ENCODE results near the gene EXOSC5.
"Not testable (repeated sequence)": the region's sequence is repeated elsewhere in the genome, so short reads cannot be mapped to it uniquely, and the experiment has no call there.

Gene EXOSC5

DNA sequence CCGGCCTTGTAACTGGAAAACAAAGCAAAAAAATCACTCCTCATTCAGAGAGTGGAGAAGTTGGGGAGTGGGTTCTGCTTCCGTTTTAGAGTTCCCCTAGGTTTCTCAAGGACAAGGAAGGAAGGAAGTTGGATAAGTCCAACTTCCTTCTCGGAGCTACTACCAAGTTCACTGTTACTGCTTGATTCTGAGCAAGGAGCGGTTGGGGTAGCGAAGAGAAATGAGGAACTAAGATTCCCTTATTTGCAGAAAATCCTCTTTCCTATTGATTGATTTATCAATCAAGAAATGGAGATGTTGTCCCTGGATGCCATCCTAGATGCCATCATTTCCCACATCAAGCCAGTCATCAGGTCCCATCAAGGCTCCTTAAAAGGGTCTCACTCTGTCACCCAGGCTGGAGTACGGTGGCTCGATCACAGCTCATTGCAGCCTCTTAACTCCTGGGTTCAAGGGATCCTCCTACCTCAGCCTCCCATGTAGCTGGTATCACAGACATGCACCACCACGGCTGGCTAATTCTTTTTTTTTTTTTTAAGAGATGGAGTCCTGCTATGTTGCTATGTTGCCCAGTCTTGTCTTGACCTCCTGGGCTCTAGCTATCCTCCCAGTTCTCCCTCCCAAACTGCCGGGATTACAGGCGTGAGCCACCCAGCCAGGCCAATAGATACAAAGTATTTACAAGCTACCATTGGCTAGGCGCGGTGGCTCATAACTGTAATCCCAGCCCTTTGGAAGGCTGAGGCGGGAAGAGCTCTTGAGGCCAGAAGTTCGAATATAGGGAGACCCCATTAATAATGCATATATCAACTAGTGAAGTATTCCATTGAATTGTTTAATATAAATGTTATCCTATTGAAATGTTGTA is 32.4 kb downstream of the EXOSC5 start:
- DNase-seq: no peak

DNA sequence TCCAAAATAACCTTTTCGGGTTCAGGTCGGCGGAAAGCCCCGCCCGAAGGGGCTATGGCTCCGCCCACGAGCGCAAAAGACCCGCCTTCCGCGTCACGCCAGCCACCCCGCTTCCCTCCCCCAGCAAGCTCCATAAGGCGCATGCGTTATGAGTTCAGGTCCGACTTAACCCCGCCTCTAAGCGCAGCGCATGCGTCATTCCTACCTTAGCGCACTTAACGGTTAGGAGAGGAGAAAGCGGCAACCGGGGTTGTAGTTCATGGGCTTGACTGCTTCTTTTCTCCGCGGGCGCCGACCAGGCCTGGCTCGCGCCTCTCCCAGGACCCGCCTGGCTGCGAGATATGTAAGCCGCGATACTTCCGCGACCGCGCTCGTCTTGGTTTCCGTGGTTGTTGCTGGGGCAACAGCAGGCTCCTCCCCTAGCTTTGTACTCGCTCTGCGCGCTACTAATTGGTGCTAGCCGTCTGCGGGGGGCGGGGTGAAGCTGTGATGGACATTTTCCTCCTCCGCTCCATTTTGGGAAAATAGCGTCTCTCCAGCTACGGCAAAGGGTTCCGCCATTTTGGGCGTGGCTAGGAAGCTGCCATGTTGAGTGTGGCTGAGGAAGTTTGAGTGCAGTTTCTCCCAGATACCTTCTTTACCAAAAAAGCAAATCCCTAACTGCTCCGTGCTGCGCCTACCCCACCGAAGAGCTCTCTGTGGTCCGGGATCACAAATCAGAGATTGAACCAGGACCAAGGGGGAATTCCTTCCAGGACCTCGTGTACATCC is 33.2 kb downstream of the EXOSC5 start, which contains the start of gene B9D2:
Gene B9D2 (minus strand): TSS at position 397 of the 771 bp plus-strand sequence. CDS start 630 bp downstream, outside the sequence.
- DNase-seq: peak; percentile 98 to 99

- DNase-seq: no peak
Observed at GRCh38 chr19:41363371-41363752, 33.8 kb downstream of the EXOSC5 start.

GRCh38 chr19:41362143-41362847 is 34.9 kb downstream of the EXOSC5 start:
- DNase-seq: no peak

DNA sequence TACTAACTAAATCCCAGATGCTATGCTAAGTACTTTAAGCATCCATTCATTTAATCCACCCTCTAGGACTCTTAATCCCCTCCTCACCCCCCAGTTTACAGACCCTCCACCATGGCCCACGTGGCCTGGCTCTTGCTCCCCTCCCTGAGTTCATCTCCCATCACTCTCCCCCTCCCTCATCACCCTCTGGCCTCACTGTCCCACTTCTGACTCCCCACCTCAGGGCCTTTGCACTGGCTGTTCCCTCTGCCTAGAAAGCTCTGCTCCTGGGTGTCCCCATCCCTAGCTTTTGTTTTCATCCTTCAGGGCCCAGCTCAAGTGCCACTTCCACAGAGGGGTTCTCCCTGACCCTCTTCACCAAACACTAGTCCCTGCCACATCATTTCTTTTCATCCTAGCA is 37.4 kb downstream of the EXOSC5 start:
- DNase-seq: no peak

GRCh38 chr19:41357746-41358145 is 39.4 kb downstream of the EXOSC5 start:
- DNase-seq: no peak

GRCh38 chr19:41356984-41357739 is 40.0 kb downstream of the EXOSC5 start:
- DNase-seq: no peak

DNA sequence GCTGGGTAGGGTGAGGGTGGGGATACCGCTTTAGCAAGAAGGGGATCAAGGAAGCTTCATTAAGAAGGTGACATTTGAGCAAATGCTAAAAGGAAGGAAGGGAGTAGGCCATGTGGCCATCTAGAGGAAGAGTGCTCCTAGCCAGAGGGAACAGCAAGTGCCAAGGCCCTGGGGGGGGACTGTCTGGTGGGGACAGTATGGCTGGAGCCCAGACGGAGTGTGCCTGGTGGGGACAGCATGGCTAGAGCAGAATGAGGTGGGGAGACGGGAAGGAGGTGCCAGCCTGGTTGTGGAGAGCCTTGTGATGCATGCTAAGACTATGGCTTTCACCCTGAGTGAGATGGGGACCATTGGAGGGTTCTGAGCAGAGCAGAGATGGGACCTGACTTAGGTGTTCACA is 41.4 kb downstream of the EXOSC5 start:
- no peak for DNase-seq

- DNase-seq: no peak
Observed at GRCh38 chr19:41355035-41355434, 42.1 kb downstream of the EXOSC5 start.

DNA sequence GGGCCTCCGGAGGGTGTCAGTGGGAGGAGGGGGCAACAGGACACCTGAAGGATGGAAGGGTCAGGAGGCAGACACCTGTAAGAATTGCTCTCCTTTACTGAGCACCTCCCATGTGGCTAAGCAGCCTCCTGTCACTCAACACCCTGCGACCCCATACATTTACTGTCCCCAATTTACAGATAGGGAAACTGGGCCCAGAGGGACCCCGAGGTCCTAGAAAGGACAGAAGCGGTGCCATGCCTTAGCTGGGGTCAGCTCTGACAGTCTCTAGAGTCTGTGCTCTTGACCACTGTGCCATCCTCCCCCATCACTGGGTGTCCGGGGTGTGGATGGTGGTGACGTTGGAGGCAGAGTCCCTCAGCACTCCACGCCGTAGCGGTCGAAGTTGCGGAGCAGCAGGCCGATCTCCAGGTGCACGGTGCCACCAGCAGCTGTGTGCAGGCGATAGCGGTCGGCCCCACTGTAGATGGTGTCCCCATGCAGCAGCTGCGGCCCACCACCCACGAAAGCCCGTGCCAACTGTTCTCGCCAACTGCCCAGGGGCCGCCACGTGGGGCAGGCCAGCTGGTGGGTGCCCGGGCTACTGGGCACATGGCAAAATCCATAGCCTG is 42.7 kb downstream of the EXOSC5 start:
- no peak for DNase-seq

DNA sequence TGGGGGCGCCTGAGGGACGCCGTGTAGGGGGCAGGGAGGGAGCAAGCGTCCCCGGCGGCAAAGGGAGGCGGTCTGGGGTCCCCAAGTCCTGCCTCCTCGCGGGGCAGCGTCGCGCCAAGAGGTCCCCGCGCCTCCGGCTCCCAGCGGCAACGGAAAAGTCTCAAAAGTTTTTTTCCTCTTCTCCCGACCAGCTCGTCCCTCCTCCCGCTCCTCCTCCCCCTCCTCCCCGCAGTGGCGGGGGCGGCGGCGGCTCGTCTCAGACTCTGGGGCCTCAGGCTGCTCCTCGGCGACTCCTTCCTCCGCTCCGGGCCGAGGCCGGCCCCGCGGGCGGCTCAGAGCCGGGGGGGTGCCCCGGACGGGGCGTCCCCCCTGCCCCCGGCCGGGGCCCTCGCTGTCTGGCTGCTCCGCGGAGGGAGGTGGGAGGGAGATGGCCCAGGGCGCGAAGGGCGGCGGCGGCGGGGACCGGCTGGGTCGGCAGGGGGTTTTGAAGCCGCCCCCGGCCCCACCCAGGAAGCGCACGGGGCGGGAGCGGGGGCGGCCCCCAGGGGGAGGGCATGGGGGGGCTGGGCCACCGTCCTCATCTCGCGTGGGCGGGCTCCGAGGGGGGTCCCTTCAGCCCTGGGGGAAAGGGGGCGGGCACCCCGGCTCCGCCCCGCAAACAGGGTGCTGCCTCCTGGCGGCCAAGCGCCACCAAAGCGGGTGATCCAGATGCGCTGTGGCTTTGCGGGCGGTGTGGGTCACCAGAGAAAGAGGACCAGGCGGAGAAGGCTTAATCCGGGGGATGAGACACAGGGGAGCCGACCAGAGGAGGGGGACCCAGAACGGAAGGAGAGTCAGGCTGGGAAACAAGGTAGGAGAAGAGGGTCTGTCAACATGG is 43.5 kb downstream of the EXOSC5 start, which contains the start of gene TGFB1:
Gene TGFB1 (minus strand): TSS at position 457 of the 877 bp plus-strand sequence. CDS start 878 bp downstream, outside the sequence.
- peak; percentile 78 to 82 for DNase-seq

DNA sequence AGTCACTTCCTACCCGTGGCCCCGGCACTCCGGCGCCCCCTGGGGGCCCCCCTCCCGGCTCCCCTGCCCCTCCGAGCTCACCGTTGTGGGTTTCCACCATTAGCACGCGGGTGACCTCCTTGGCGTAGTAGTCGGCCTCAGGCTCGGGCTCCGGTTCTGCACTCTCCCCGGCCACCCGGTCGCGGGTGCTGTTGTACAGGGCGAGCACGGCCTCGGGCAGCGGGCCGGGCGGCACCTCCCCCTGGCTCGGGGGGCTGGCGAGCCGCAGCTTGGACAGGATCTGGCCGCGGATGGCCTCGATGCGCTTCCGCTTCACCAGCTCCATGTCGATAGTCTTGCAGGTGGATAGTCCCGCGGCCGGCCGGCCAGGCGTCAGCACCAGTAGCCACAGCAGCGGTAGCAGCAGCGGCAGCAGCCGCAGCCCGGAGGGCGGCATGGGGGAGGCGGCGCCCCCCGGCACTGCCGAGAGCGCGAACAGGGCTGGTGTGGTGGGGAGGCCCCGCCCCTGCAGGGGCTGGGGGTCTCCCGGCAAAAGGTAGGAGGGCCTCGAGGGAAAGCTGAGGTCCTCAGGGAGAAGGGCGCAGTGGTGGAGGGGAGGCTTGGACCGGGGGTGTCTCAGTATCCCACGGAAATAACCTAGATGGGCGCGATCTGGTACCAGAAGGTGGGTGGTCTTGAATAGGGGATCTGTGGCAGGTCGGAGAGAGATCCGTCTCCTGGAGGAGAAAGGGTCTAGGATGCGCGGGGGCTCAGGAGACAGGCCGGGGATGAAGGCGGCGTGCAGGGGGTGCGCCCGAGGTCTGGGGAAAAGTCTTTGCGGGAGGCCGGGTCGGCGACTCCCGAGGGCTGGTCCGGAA is 44.3 kb downstream of the EXOSC5 start:
- DNase-seq: peak; percentile 60 to 75

GRCh38 chr19:41352279-41352608 is 44.9 kb downstream of the EXOSC5 start:
- DNase-seq: no peak

DNA sequence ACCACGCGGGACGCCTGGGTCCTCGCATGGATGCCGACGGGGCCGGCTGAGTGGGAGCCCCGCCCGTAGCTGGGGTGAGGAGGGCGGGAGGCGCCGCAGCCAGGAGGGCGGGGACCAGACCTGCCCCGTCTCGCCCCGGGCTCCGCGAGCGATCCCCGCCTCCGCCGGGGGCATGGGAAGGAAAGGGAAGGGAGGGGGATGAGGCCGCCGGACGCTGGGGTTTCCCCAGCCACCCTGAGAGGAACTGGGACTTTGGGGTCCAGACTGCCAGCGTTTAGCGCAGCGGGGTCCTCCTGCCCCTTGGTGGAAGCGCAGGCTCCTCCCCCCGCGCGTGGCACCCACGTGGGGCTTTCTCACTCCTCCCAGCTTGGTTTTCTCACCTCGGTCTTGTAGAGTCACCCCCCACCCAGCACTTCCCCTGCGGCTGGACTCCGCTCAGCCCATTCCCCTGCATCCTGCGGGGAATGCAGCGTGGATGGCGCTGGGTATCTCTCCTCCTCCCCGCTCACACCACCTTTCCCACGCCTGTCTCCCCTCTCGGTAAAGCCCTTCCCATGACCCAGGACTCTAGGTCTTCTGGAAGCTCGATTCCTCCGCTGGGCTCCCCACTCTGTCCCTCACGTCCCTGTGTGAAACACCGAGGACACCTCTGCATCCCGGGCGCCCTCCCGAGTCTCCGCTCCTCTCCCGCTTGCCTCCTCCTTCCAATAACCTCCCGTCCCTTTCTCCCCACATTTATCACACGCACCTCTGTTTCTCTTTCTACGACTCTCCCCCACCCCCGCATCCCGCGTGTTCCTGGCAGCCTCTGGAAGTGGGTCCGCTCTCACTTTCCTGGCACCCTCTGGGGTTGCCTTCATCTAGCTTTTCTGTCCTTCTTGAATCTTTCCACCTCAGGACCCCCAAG is 45.6 kb downstream of the EXOSC5 start:
- DNase-seq: no peak

GRCh38 chr19:41350735-41351338 is 46.3 kb downstream of the EXOSC5 start:
- DNase-seq: no peak

DNA sequence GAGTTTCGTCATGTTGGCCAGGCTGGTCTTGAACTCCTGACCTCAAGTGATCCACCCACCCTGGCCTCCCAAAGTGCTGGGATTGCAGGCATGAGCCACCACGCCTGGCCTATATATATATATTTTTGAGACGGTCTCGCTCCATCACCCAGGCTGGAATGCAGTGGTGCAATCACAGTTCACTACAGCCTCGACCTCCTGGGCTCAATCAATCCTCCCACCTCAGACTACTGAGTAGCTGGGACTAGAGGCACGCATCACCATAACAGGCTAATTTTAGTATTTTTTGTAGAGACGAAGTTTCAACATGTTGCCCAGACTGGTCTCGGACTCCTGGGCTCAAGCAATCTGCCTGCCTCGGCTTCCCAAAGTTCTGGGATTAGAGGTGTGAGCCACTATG is 50.2 kb downstream of the EXOSC5 start:
- not testable (repeated sequence) for DNase-seq

GRCh38 chr19:41344162-41344561 is 53.0 kb downstream of the EXOSC5 start:
- no peak for DNase-seq
